Neural crest cell (in vitro differentiated cells): ENCODE results near the gene CPAMD8. TPM values are rescaled to one million over a fixed set of nuclear protein-coding genes. Genes with fewer than 3 reads are reported as not detected.

Experiments
- DNase-seq: peaks from one replicate; pipeline ENCODE4 v3.0.0; 2021; ENCODE audit warnings: low read depth, mixed read lengths, low spot score
- H3K27ac Mint-ChIP-seq: one replicate; pipeline ENCODE4 v1.8.0; 2021; ENCODE audit warnings: mild to moderate bottlenecking, mixed read lengths; ENCODE audit not compliant: unreplicated experiment
- H3K27me3 Mint-ChIP-seq: 2 replicates; pipeline ENCODE4 v1.8.0; 2021; ENCODE audit warnings: low read depth, mild to moderate bottlenecking, mixed read lengths
- H3K36me3 Mint-ChIP-seq: 2 replicates; pipeline ENCODE4 v1.8.0; 2021; ENCODE audit warnings: low read depth, mild to moderate bottlenecking, mixed read lengths
- H3K4me1 Mint-ChIP-seq: 2 replicates; pipeline ENCODE4 v1.8.0; 2021; ENCODE audit warnings: mixed read lengths
- H3K4me3 Mint-ChIP-seq: one replicate; pipeline ENCODE4 v1.8.0; 2021; ENCODE audit warnings: mild to moderate bottlenecking, mixed read lengths
- H3K9me3 Mint-ChIP-seq: 2 replicates; pipeline ENCODE4 v1.8.0; 2021; ENCODE audit warnings: mixed read lengths
- CTCF ChIP-seq: fragments of 200-600 bp; sonication (generic); conservative IDR thresholded peaks from 2 replicates; pipeline ENCODE4 v1.5.0; 2021; ENCODE audit warnings: antibody characterized with exemption, mild to moderate bottlenecking
- total RNA-seq: library from RNA; stranded (reverse); gene quantifications from 2 replicates; pipeline ENCODE4 v1.2.1, GENCODE V29; 2021

CPAMD8 gene
- total RNA-seq, 1 donor from 2014 or later, result 14.5 TPM

- no peaks in the 10 kb centered on the region for H3K27me3 Mint-ChIP-seq
- no peak overlapping the region for H3K4me3 Mint-ChIP-seq
- no peak for DNase-seq
- no peaks in the 10 kb centered on the region for H3K9me3 Mint-ChIP-seq
- peak overlapping the region; percentile 62 for H3K27ac Mint-ChIP-seq
- peaks cover 6% of the 10 kb centered on the region for H3K4me1 Mint-ChIP-seq
- peaks cover 9% of the 10 kb centered on the region for H3K36me3 Mint-ChIP-seq
- no peak for TF ChIP-seq CTCF
These were observed 167.0 kb downstream of the CPAMD8 start for GRCh38 chr19:16859626-16860025.

GRCh38 chr19:16856091-16856490 is 170.5 kb downstream of the CPAMD8 start:
- Mint-ChIP-seq H3K9me3 (no peaks in the 10 kb centered on the region), H3K27ac (no peak overlapping the region), H3K4me3 (no peak overlapping the region), H3K36me3 (peaks cover 5% of the 10 kb centered on the region), H3K27me3 (no peaks in the 10 kb centered on the region), H3K4me1 (peaks cover 6% of the 10 kb centered on the region)
- no peak for TF ChIP-seq CTCF
- DNase-seq, result no peak

- no peak overlapping the region for H3K4me3 Mint-ChIP-seq
- DNase-seq, result no peak
- no peak overlapping the region for H3K27ac Mint-ChIP-seq
- no peaks in the 10 kb centered on the region for H3K27me3 Mint-ChIP-seq
- no peak for TF ChIP-seq CTCF
- no peaks in the 10 kb centered on the region for H3K4me1 Mint-ChIP-seq
- peaks cover 7% of the 10 kb centered on the region for H3K36me3 Mint-ChIP-seq
- H3K9me3 Mint-ChIP-seq, result no peaks in the 10 kb centered on the region
These were observed 173.5 kb downstream of the CPAMD8 start for GRCh38 chr19:16853066-16853465.

- H3K4me3 Mint-ChIP-seq, result no peak overlapping the region
- no peaks in the 10 kb centered on the region for H3K9me3 Mint-ChIP-seq
- no peaks in the 10 kb centered on the region for H3K27me3 Mint-ChIP-seq
These were observed 175.4 kb downstream of the CPAMD8 start for GRCh38 chr19:16851031-16851712.

GRCh38 chr19:16850133-16850532 is 176.5 kb downstream of the CPAMD8 start:
- no peaks in the 10 kb centered on the region for H3K4me1 Mint-ChIP-seq
- TF ChIP-seq CTCF, result no peak
- no peaks in the 10 kb centered on the region for H3K9me3 Mint-ChIP-seq
- H3K27me3 Mint-ChIP-seq, result no peaks in the 10 kb centered on the region
- H3K36me3 Mint-ChIP-seq, result peaks cover 5% of the 10 kb centered on the region
- no peak for DNase-seq
- H3K27ac Mint-ChIP-seq, result no peak overlapping the region
- H3K4me3 Mint-ChIP-seq, result no peak overlapping the region

More at GRCh38 chr19:16851031-16851712, 175.4 kb downstream of the CPAMD8 start:
- H3K4me1 Mint-ChIP-seq, result no peaks in the 10 kb centered on the region
- no peak for DNase-seq
- no peak overlapping the region for H3K27ac Mint-ChIP-seq
- no peak for TF ChIP-seq CTCF
- peaks cover 5% of the 10 kb centered on the region for H3K36me3 Mint-ChIP-seq
